ENCODE data around the gene PIK3C2G. TPM values are rescaled to one million over a fixed set of nuclear protein-coding genes. Genes with fewer than 3 reads are reported as not detected.
A peak's percentile ranks its signal among the peaks of the same experiment; 100 is the strongest.

The PIK3C2G gene
- polyA plus RNA-seq, 1 of the 3 experiments (the other 2 are of a cell fraction) = 0.02 TPM

DNA sequence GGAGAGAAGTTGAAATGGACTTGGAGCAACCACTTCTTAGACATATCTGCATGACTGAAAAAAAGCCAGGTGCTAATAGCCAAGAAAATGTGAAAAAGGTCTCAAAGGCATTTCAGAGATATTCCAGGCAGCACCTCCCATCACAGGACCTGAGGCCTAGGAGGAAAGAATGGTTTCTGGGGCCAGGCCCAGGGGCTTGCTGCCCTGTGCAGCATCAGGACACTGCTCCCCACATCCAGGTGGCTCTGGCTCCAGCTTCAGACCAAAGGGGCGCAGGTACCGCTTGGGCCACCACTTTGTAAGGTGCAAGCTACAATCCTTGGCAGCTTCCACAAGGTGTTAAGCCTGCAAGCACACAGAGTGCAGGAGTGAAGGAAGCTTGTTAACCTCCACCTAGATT is 114.3 kb downstream of the PIK3C2G start (continued):
- TF ChIP-seq, protein P1, sequence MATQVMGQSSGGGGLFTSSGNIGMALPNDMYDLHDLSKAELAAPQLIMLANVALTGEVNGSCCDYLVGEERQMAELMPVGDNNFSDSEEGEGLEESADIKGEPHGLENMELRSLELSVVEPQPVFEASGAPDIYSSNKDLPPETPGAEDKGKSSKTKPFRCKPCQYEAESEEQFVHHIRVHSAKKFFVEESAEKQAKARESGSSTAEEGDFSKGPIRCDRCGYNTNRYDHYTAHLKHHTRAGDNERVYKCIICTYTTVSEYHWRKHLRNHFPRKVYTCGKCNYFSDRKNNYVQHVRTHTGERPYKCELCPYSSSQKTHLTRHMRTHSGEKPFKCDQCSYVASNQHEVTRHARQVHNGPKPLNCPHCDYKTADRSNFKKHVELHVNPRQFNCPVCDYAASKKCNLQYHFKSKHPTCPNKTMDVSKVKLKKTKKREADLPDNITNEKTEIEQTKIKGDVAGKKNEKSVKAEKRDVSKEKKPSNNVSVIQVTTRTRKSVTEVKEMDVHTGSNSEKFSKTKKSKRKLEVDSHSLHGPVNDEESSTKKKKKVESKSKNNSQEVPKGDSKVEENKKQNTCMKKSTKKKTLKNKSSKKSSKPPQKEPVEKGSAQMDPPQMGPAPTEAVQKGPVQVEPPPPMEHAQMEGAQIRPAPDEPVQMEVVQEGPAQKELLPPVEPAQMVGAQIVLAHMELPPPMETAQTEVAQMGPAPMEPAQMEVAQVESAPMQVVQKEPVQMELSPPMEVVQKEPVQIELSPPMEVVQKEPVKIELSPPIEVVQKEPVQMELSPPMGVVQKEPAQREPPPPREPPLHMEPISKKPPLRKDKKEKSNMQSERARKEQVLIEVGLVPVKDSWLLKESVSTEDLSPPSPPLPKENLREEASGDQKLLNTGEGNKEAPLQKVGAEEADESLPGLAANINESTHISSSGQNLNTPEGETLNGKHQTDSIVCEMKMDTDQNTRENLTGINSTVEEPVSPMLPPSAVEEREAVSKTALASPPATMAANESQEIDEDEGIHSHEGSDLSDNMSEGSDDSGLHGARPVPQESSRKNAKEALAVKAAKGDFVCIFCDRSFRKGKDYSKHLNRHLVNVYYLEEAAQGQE (IDR thresholded peaks at IDR 0.05; ENCODE audit: low read depth, low read length) = no peak
- no peak for TF ChIP-seq GATA2 (CRISPR knock-in tag; IDR thresholded peaks at IDR 0.05)
- TF ChIP-seq, protein P2, sequence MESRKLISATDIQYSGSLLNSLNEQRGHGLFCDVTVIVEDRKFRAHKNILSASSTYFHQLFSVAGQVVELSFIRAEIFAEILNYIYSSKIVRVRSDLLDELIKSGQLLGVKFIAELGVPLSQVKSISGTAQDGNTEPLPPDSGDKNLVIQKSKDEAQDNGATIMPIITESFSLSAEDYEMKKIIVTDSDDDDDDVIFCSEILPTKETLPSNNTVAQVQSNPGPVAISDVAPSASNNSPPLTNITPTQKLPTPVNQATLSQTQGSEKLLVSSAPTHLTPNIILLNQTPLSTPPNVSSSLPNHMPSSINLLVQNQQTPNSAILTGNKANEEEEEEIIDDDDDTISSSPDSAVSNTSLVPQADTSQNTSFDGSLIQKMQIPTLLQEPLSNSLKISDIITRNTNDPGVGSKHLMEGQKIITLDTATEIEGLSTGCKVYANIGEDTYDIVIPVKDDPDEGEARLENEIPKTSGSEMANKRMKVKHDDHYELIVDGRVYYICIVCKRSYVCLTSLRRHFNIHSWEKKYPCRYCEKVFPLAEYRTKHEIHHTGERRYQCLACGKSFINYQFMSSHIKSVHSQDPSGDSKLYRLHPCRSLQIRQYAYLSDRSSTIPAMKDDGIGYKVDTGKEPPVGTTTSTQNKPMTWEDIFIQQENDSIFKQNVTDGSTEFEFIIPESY (IDR thresholded peaks at IDR 0.05; ENCODE audit: borderline replicate concordance, low read depth) = no peak
- TF ChIP-seq, protein P3, sequence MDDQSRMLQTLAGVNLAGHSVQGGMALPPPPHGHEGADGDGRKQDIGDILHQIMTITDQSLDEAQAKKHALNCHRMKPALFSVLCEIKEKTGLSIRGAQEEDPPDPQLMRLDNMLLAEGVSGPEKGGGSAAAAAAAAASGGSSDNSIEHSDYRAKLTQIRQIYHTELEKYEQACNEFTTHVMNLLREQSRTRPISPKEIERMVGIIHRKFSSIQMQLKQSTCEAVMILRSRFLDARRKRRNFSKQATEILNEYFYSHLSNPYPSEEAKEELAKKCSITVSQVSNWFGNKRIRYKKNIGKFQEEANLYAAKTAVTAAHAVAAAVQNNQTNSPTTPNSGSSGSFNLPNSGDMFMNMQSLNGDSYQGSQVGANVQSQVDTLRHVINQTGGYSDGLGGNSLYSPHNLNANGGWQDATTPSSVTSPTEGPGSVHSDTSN (IDR thresholded peaks at IDR 0.05) = no peak
- no peak for TF ChIP-seq SIN3A (IDR thresholded peaks at IDR 0.05; ENCODE audit: borderline replicate concordance, low read depth, low read length)

DNA sequence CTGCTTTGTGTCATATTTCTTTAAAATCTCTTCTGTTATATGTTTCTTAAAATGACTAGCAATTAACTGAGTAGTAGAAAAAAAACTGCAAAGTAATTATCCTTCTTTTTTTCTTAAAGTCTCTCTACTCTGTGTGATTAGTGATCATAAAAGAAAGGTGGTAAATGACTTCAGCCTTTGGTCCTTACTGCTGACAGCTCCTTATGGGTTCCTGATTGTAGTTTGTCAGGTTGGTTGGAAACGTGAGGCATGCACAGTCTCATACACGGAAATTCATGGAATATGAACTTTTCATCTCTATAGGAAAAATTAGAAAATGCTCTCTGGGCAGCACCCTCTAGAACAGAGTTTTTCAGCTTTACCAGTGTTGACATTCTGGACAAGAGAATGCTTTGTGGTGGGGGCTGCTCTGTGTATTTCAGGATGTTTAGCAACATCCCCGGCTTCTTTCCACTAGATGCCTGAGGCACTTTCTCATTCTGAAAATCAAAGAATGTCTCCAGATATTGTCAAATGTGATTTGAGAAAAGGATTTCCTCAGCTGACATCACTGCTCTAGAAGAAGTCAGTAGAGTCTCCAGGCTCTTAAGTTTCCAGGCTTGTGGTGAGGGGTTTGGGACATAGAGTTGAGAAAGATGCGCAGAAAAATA is 121.0 kb downstream of the PIK3C2G start:
- no peaks in the 10 kb centered on the region for H3K9me2 ChIP-seq
- ChIA-PET POLR2A (no interaction called here), CTCF (no interaction called here)
- H3K79me2 ChIP-seq (ENCODE audit: insufficient read depth) = no peaks in the 10 kb centered on the region
- H2AFZ ChIP-seq (ENCODE audit: low read depth) = no peak overlapping the region
- H3K4me1 ChIP-seq (ENCODE audit: control insufficient read depth in 1 of 2, insufficient read depth in 2 of 2, low read depth in 1 of 2, low read length in 1 of 2) = peaks cover 0 to 7% of the 10 kb centered on the region in 2 experiments; a peak in 2 of 4 replicates
- DNase-seq = no peak
- peak overlapping the region; percentile 44 to 47; a peak in 3 of 4 replicates for H3K27ac ChIP-seq (ENCODE audit: low read depth in 2 of 2, low read length in 1 of 2)
- peaks cover 14% of the 10 kb centered on the region for H3F3A ChIP-seq (replicated peaks; ENCODE audit: insufficient read depth)
- H3K36me3 ChIP-seq (replicated peaks in 1 of 2; ENCODE audit: control insufficient read depth in 1 of 2, insufficient read depth in 2 of 2, low read length in 1 of 2) = no peaks in the 10 kb centered on the region
- H3K4me3 ChIP-seq (ENCODE audit: low read depth in 2 of 2, low read length in 1 of 2) = no peak overlapping the region
- no peaks in the 10 kb centered on the region for H4K20me1 ChIP-seq (ENCODE audit: insufficient read depth)
- TF ChIP-seq, protein P1 (IDR thresholded peaks at IDR 0.05; ENCODE audit: low read depth, low read length) = no peak
- TF ChIP-seq FOXM1 (IDR thresholded peaks at IDR 0.05; ENCODE audit: low read depth) = no peak
- TF ChIP-seq TAF1 (IDR thresholded peaks at IDR 0.05; ENCODE audit: borderline replicate concordance, low read depth, low read length) = no peak
- H3K9me3 ChIP-seq = no peaks in the 10 kb centered on the region
- H3K9ac ChIP-seq = no peak overlapping the region
- no peaks in the 10 kb centered on the region for H3K27me3 ChIP-seq (ENCODE audit: insufficient read depth)
- peak overlapping the region; percentile 60 for H3K4me2 ChIP-seq
- WGBS (ENCODE audit: low lambda C conversion rate) = 12% methylated on average over 4 of the region's 4 CpGs

Measured in SK-N-SH (cell line).